GM23338 (cell line): Measurements from ENCODE around the gene EML2.

Experiments
- CREB1 ChIP-seq: fragments of 250-450 bp; sonication (Bioruptor Pico); IDR thresholded peaks from 2 replicates; pipeline ENCODE4 v1.5.0; 2020; ENCODE audit warnings: low read depth, mild to moderate bottlenecking, moderate library complexity
- CTCF ChIP-seq, 2 experiments: fragments of 200-600 bp in 1 of 2; sonication (generic) in 1 of 2; conservative IDR thresholded peaks; 2 replicates each; pipeline versions ENCODE4 v1.5.1 to v1.6.1; 2016 to 2017; ENCODE audit warnings: antibody characterized with exemption in 2 of 2, low read depth in 2 of 2, mild to moderate bottlenecking in 2 of 2, moderate library complexity in 1 of 2
- ETS1 ChIP-seq: IDR thresholded peaks from 2 replicates; pipeline ENCODE4 v1.6.1; 2016; ENCODE audit warnings: antibody characterized with exemption
- EZH2 ChIP-seq: fragments of 200-600 bp; sonication (generic); IDR thresholded peaks from one replicate; pipeline ENCODE4 v1.8.0; 2017; ENCODE audit warnings: antibody characterized with exemption, mild to moderate bottlenecking, low read depth; ENCODE audit not compliant: unreplicated experiment
- EZH2phosphoT487 ChIP-seq: fragments of 200-600 bp; sonication (generic); IDR thresholded peaks from one replicate; pipeline ENCODE4 v1.8.1; 2018; ENCODE audit warnings: antibody characterized with exemption; ENCODE audit not compliant: unreplicated experiment
- JUNB ChIP-seq: IDR thresholded peaks from one replicate; pipeline ENCODE4 v1.6.1; 2016; ENCODE audit warnings: antibody characterized with exemption; ENCODE audit not compliant: unreplicated experiment
- POLR2AphosphoS5 ChIP-seq: IDR thresholded peaks from 2 replicates; pipeline ENCODE4 v1.6.1; 2016; ENCODE audit warnings: antibody characterized with exemption, low read depth
- REST ChIP-seq: IDR thresholded peaks from one replicate; pipeline ENCODE4 v1.6.1; 2018; ENCODE audit warnings: antibody characterized with exemption; ENCODE audit not compliant: unreplicated experiment
- ZNF114 ChIP-seq: fragments of 250-450 bp; sonication (Bioruptor Pico); IDR thresholded peaks from 2 replicates; pipeline ENCODE4 v1.5.0; 2020; ENCODE audit warnings: mild to moderate bottlenecking, moderate library complexity
- ZNF462 ChIP-seq: fragments of 250-450 bp; sonication (Bioruptor Pico); IDR thresholded peaks from 2 replicates; pipeline ENCODE4 v1.5.0; 2020; ENCODE audit warnings: mild to moderate bottlenecking, moderate library complexity

- TF ChIP-seq ETS1 = no peak
- no peak for TF ChIP-seq CTCF (conservative IDR thresholded peaks at IDR 0.05; ENCODE audit: low read depth in 2 of 2)
- no peak for TF ChIP-seq EZH2
- TF ChIP-seq EZH2phosphoT487 = no peak
- TF ChIP-seq POLR2AphosphoS5 = no peak
- TF ChIP-seq JUNB = no peak
- no peak for TF ChIP-seq REST
- no peak for TF ChIP-seq ZNF114
- TF ChIP-seq ZNF462 (CRISPR knock-in tag) = no peak
- no peak for TF ChIP-seq CREB1 (CRISPR knock-in tag)
Measured at GRCh38 chr19:45659096-45659729, 20.0 kb upstream of the EML2 start.
